GM12892 (cell line): ENCODE data around the gene MYO5C.

Experiments
- POLR2A ChIP-seq: IDR thresholded peaks from 2 replicates; pipeline ENCODE4 v1.6.1; 2011; ENCODE audit warnings: low read depth, low read length, control low read depth
- POLR2AphosphoS5 ChIP-seq: IDR thresholded peaks from 2 replicates; pipeline ENCODE4 v1.6.1; 2011; ENCODE audit warnings: low read depth, low read length, control low read depth

- no peak for TF ChIP-seq POLR2AphosphoS5
- TF ChIP-seq POLR2A = no peak
Observed at GRCh38 chr15:52301265-52301847, 5.8 kb upstream of the MYO5C start.
